GM23248 (cell line): ENCODE results near the gene LCE1C. TPM values are rescaled to one million over a fixed set of nuclear protein-coding genes. Genes with fewer than 3 reads are reported as not detected.

ENCODE experiments used
- DNase-seq: peaks from one replicate; pipeline ENCODE4 v3.0.0-alpha.2; 2015
- H2AFZ ChIP-seq: fragments of 200-600 bp; sonication (generic); 2 replicates; pipeline ENCODE4 v1.6.1; 2016; ENCODE audit warnings: antibody characterized with exemption
- H3F3A ChIP-seq: fragments of 200-600 bp; sonication (generic); 2 replicates; pipeline ENCODE4 v1.6.1; 2016; ENCODE audit warnings: mild to moderate bottlenecking, antibody characterized with exemption, mixed run types; ENCODE audit not compliant: insufficient read depth
- H3K27ac ChIP-seq: fragments of 200-600 bp; sonication (generic); 2 replicates; pipeline ENCODE4 v1.5.1; 2016; ENCODE audit warnings: mild to moderate bottlenecking
- H3K27me3 ChIP-seq: fragments of 200-600 bp; sonication (generic); replicated peaks from 2 replicates; pipeline ENCODE4 v1.6.1; 2016; ENCODE audit warnings: mild to moderate bottlenecking; ENCODE audit not compliant: insufficient read depth
- H3K36me3 ChIP-seq: fragments of 200-600 bp; sonication (generic); 2 replicates; pipeline ENCODE4 v1.6.1; 2016; ENCODE audit warnings: low read depth, mild to moderate bottlenecking
- H3K4me1 ChIP-seq: fragments of 200-600 bp; sonication (generic); 2 replicates; pipeline ENCODE4 v1.6.1; 2016; ENCODE audit warnings: mild to moderate bottlenecking; ENCODE audit not compliant: insufficient read depth
- H3K4me2 ChIP-seq: fragments of 200-600 bp; sonication (generic); one replicate; pipeline ENCODE4 v1.6.1; 2016; ENCODE audit warnings: mild to moderate bottlenecking; ENCODE audit not compliant: unreplicated experiment
- H3K4me3 ChIP-seq: fragments of 200-600 bp; sonication (generic); 2 replicates; pipeline ENCODE4 v1.5.1; 2016; ENCODE audit warnings: mild to moderate bottlenecking
- H3K79me2 ChIP-seq: fragments of 200-600 bp; sonication (generic); 2 replicates; pipeline ENCODE4 v1.6.1; 2016; ENCODE audit warnings: mild to moderate bottlenecking; ENCODE audit not compliant: insufficient read depth
- H3K9ac ChIP-seq: fragments of 200-600 bp; sonication (generic); 2 replicates; pipeline ENCODE4 v1.6.1; 2016; ENCODE audit warnings: mild to moderate bottlenecking
- H3K9me2 ChIP-seq: fragments of 200-600 bp; sonication (generic); 2 replicates; pipeline ENCODE4 v1.6.1; 2016; ENCODE audit warnings: mixed run types, mild to moderate bottlenecking, moderate library complexity; ENCODE audit not compliant: insufficient read depth
- H3K9me3 ChIP-seq: fragments of 200-600 bp; sonication (generic); one replicate; pipeline ENCODE4 v1.6.1; 2017; ENCODE audit warnings: low read depth
- H4K20me1 ChIP-seq: fragments of 200-600 bp; sonication (generic); 2 replicates; pipeline ENCODE4 v1.6.0; 2016; ENCODE audit not compliant: insufficient read depth
- EZH2 ChIP-seq: fragments of 200-600 bp; sonication (generic); IDR thresholded peaks from 2 replicates; pipeline ENCODE4 v1.6.1; 2018; ENCODE audit warnings: antibody characterized with exemption, mild to moderate bottlenecking; ENCODE audit not compliant: insufficient read depth, poor library complexity, severe bottlenecking
- EZH2phosphoT487 ChIP-seq: fragments of 200-600 bp; sonication (generic); IDR thresholded peaks from 2 replicates; pipeline ENCODE4 v1.6.1; 2018; ENCODE audit warnings: antibody characterized with exemption, moderate library complexity, mild to moderate bottlenecking, low read depth; ENCODE audit not compliant: insufficient read depth
- WGBS, 2 experiments: methylation state at CpG; one replicate each; pipeline ENCODE4 v1.1.6; 2015 to 2017; ENCODE audit warnings: low lambda C conversion rate in 2 of 2, low coverage in 1 of 2; ENCODE audit errors: missing lambda C conversion rate in 2 of 2; 5-methylcytosine and 5-hydroxymethylcytosine counted together
- in situ Hi-C: fragments of 300-500 bp; cut with MboI; formaldehyde crosslinking; loops from 2 replicates; pipeline ENCODE4 v1.15.0; 2020
- polyA plus RNA-seq: library from polyadenylated mRNA; unstranded; fragments of >200 nt; fragmentation: Nextera tagmentation; extraction: Ambion mirVana; gene quantifications from 2 replicates; pipeline ENCODE4 v1.2.1, GENCODE V29; 2016
- total RNA-seq: library from RNA; depleted of rRNA; stranded (reverse); fragments of >200 nt; shearing (Covaris generic); gene quantifications from 2 replicates; pipeline ENCODE4 v1.2.3, GENCODE V29; 2014; rRNA removed

LCE1C gene
- total RNA-seq (not detected in 2 replicates), polyA plus RNA-seq (not detected in 2 replicates)

- 10 to 20% methylated on average over 3 of the region's 3 CpGs for WGBS, 2 experiments
- no peaks in the 10 kb centered on the region for H3K9me2 ChIP-seq
- no peaks in the 10 kb centered on the region for H4K20me1 ChIP-seq
- H3F3A ChIP-seq: no peaks in the 10 kb centered on the region
- no peak within 1 kb of the TSS for H2AFZ ChIP-seq
- no peaks in the 10 kb centered on the region for H3K4me1 ChIP-seq
- H3K36me3 ChIP-seq: no peaks in the 10 kb centered on the region
- no peak within 1 kb of the TSS for H3K4me2 ChIP-seq
- DNase-seq: no peak
- no peak within 1 kb of the TSS for H3K27ac ChIP-seq
- H3K79me2 ChIP-seq: no peaks in the 10 kb centered on the region
- H3K4me3 ChIP-seq: no peak within 1 kb of the TSS
- H3K9ac ChIP-seq: no peak within 1 kb of the TSS
- TF ChIP-seq EZH2 (no peak), EZH2phosphoT487 (no peak)
- no peaks in the 10 kb centered on the region for H3K27me3 ChIP-seq
- in situ Hi-C loops: no loop called here
- H3K9me3 ChIP-seq: no peaks in the 10 kb centered on the region
Observed at GRCh38 chr1:152806576-152806975, at the start of gene LCE1C. LCE1C (minus strand) TSS chr1:152806651; CDS start chr1:152805478, 1,173 bp downstream.

GRCh38 chr1:152855661-152856060 is 49.2 kb upstream of the LCE1C start:
- Histone ChIP-seq H3K9me2 (no peaks in the 10 kb centered on the region), H3K4me2 (no peak overlapping the region), H3K4me3 (no peak overlapping the region), H3F3A (no peaks in the 10 kb centered on the region), H3K27ac (no peak overlapping the region), H3K9me3 (no peaks in the 10 kb centered on the region), H2AFZ (no peak overlapping the region), H3K27me3 (no peaks in the 10 kb centered on the region), H3K36me3 (no peaks in the 10 kb centered on the region), H3K9ac (no peak overlapping the region), H3K79me2 (no peaks in the 10 kb centered on the region), H4K20me1 (no peaks in the 10 kb centered on the region), H3K4me1 (peaks cover 11% of the 10 kb centered on the region)
- DNase-seq: peak; percentile 37
- TF ChIP-seq EZH2: no peak
- TF ChIP-seq EZH2phosphoT487: no peak
- in situ Hi-C loops: no loop called here
- WGBS, 2 experiments: 5 to 6% methylated on average over 2 of the region's 2 CpGs

DNA sequence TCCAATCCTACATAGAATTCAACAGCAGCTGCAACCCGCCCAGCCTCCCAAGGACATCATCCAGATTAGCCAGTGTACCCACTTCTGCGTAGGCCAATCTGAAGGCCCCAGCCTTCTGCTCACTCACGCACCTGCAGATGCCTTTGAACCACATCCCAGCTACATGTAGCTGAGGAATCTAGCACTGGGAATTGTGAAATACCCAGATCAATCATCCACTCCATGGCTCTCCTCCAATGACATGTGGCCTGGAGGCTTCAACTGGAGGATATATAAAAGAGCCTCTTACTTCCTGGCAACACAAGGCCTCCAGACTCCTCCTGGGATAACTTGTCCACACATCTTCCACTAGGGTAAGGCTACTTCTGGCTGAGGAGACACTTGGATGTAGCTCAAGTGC is 36.1 kb upstream of the LCE1C start, which contains the start of gene LCE6A:
LCE6A (plus strand) TSS at position 301 of the 400 bp plus-strand sequence. CDS start 665 bp downstream, outside the sequence.
- H3K27ac ChIP-seq: no peak within 1 kb of the TSS
- no peaks in the 10 kb centered on the region for H3K36me3 ChIP-seq
- no peak for DNase-seq
- no peaks in the 10 kb centered on the region for H3K4me1 ChIP-seq
- no peak within 1 kb of the TSS for H3K9ac ChIP-seq
- 39 to 64% methylated on average over 3 of the region's 3 CpGs for WGBS, 2 experiments
- in situ Hi-C loops: no loop called here
- H3K4me3 ChIP-seq: no peak within 1 kb of the TSS
- H2AFZ ChIP-seq: no peak within 1 kb of the TSS
- 0 out of 2 replicates have a peak, but pooled peaks cover 13% of the 10 kb centered on the region for H3K27me3 ChIP-seq
- TF ChIP-seq EZH2phosphoT487 (no peak), EZH2 (no peak)
- H3K9me2 ChIP-seq: no peaks in the 10 kb centered on the region
- H3K4me2 ChIP-seq: no peak within 1 kb of the TSS
- H4K20me1 ChIP-seq: no peaks in the 10 kb centered on the region
- H3F3A ChIP-seq: no peaks in the 10 kb centered on the region
- H3K79me2 ChIP-seq: no peaks in the 10 kb centered on the region
- no peaks in the 10 kb centered on the region for H3K9me3 ChIP-seq

- Histone ChIP-seq H2AFZ (no peak overlapping the region), H3K4me2 (no peak overlapping the region), H3K9ac (no peak overlapping the region), H3F3A (no peaks in the 10 kb centered on the region), H4K20me1 (no peaks in the 10 kb centered on the region), H3K4me1 (no peaks in the 10 kb centered on the region), H3K27ac (no peak overlapping the region), H3K4me3 (no peak overlapping the region), H3K27me3 (0 out of 2 replicates have a peak, but pooled peaks cover 13% of the 10 kb centered on the region), H3K79me2 (no peaks in the 10 kb centered on the region), H3K9me3 (no peaks in the 10 kb centered on the region), H3K9me2 (no peaks in the 10 kb centered on the region), H3K36me3 (no peaks in the 10 kb centered on the region)
- peak; percentile 56 for DNase-seq
- in situ Hi-C loops: no loop called here
- WGBS, 2 experiments: 8 to 9% methylated on average over 2 of the region's 2 CpGs
- TF ChIP-seq EZH2phosphoT487 (no peak), EZH2 (no peak)
Observed at GRCh38 chr1:152836870-152837269, 30.4 kb upstream of the LCE1C start.
